GM18511 (cell line): Measurements from ENCODE around the gene GTPBP6.

ENCODE experiments used
- ATAC-seq: cut with Tn5 transposase; IDR thresholded peaks from one replicate; pipeline ENCODE4 v1.9.1; 2021; ENCODE audit warnings: mild to moderate bottlenecking, moderate library complexity; ENCODE audit not compliant: unreplicated experiment

The GTPBP6 gene

GRCh38 chrX:318739-319578 lies at the start of gene GTPBP6:
GTPBP6 (minus strand) TSS chrX:318796; CDS start chrX:318787, 9 bp downstream.
- peak; percentile 82 for ATAC-seq

- no peak for ATAC-seq
Measured at GRCh38 chrX:367866-368265, 49.3 kb upstream of the GTPBP6 start.

- no peak for ATAC-seq
Measured at GRCh38 chrX:367349-367748, 48.8 kb upstream of the GTPBP6 start.

GRCh38 chrX:363621-364375 lies 45.2 kb upstream of the GTPBP6 start:
- no peak for ATAC-seq

DNA sequence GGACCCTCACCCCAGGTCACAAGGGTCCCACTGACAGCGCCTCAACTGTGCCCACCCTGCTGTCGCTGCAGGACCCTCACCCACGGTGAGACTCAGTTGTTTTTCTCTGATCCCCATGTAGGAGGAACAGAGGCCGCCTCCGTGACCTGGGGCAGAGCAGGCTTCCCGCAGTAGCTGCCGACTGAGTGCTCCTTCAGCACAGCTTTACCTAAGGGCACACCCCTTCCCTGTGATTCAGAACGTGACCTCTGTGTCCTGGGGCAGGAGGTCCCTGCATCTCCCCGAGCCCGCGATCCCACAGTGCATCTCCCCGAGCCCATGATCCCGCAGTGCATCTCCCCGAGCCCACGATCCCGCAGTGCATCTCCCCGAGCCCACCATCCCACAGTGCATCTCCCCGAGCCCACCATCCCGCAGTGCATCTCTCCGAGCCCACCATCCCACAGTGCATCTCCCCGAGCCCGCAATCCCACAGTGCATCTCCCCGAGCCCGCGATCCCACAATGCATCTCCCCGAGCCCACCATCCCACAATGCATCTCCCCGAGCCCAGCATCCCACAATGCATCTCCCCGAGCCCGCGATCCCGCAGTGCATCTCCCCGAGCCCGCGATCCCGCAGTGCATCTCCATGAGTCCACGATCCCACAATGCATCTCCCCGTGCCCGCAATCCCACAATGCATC lies 44.5 kb upstream of the GTPBP6 start:
- no peak for ATAC-seq

- ATAC-seq = no peak
Measured at GRCh38 chrX:362351-362750, 43.8 kb upstream of the GTPBP6 start.

DNA sequence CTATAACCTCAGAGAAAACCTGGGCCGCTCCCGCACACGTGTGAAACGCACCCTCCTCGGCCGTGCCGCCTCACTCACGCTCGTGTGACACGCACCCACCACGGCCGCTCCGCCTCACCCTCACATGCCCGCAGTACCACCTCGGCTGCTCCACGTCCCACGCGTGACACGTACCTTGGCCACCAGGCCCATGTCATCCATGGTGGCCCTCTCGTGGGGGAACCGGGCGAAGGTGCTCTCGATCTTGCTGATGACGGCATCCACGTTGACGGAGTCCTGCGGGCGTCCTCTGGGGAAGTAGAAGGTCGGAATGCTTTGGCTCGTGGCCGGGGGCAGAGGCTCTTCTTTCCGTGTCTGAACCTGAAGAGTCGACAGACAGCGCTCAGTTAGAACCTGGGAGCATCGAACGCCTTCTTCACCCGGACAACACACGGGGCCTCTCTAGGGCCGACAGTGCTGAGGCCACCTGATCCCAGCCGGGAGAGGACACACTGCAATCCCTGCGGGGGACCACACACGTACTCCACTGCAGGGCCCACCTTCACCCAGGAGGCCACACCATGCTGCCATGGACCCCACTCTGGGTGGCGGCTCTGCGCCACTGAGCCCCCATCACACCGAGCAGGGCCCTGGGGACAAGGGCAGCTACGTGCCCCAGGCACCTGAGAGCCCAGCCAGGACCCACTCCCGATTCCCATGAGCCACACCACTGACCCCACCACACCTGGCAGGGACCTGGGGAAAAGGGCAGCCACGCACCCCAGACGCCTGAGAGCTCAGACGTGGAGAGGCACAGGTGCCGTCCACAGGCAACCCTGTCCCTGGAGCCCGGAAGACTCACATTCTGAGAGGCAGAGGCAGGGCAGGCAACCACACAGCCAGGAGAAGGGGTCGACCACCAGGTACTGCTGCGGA lies 42.9 kb upstream of the GTPBP6 start:
- ATAC-seq = no peak

- no peak for ATAC-seq
Measured at GRCh38 chrX:360496-361150, 42.0 kb upstream of the GTPBP6 start.

GRCh38 chrX:358651-359143 lies 40.1 kb upstream of the GTPBP6 start:
- ATAC-seq = no peak

- no peak for ATAC-seq
Measured at GRCh38 chrX:357693-358471, 39.3 kb upstream of the GTPBP6 start.

DNA sequence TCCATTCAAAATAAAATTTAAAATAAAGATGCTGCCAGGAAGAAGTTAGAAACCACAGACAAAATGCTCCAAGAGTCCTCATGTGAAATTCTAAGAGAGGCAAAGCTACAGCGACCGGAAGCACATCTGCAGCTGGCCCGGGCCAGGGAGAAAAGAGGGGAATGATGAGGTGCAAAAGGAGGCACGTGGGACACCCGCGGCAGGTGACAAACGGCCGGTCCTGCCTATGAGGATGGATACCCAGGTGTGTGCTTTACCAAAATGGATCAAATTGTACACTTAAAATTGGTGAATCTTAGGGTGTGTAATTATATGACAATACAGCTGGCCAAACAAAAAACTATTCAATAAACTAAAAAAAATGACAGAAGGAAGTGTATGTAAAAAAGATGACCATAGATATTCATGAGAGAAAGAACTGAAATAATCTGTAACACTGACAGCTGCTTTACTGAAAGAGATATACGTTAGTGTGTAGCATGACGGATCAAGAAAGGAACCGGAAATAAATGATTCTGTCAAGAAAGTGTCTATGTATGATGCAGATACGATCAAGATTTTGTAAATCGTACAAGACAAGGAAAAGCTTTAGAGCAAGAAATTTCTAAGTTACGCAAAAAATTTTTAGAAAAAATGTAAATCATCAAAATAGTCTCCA lies 38.6 kb upstream of the GTPBP6 start:
- ATAC-seq = no peak

- ATAC-seq = no peak
Measured at GRCh38 chrX:356385-357034, 37.9 kb upstream of the GTPBP6 start.

GRCh38 chrX:355329-356050 lies 36.9 kb upstream of the GTPBP6 start:
- no peak for ATAC-seq

- no peak for ATAC-seq
Measured at GRCh38 chrX:353566-354535, 35.3 kb upstream of the GTPBP6 start.

DNA sequence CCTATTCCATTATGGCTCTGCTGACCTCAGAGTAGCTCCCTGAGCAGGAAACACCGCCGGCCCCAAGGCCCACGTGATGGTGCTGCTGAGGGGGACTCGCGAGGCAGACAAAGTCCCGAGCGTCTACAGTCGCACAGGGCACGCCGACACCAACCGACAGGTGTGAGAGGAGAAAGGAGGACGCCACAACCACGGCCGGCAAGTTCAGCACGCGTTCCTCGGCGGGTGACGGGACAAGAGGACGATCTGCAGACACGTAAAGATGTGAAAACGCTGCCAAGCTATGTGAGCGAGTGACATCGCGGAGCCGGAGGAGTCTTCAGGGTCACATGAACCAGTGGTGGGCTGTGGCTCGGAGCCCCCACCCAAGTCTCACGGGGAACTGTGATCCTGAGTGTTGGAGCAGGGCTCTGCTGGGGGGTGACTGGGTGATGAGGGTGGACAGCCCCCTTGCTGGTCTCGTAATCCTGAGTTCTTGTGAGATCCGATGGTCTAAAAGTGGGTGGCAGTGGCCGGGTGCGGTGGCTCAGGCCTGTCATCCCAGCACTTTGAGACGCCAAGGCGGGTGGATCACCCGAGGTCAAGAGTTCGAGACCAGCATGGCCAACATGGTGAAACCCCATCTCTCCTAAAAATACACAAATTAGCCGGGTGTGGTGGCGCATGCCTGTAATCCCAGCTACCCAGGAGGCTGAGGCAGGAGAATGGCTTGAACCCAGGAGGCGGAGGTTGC lies 34.2 kb upstream of the GTPBP6 start:
- no peak for ATAC-seq

DNA sequence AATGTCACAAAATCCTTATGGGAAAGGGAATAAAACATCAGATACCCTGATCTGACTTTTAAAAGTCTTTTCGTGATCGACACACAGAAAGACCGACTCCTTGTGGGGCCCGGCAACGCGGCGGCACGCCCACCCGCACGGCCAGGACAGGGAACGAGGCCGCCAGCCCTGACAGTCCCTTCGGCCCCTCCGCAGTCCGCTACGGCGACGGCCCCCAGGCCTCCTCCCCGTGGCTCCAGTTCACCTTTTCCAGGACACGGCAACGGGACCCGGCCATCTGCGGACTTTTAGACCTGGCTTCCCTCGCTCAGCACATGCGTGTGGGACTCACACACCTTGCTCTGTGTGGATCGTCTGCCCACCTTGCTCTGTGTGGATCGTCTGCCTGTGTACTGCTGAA lies 33.6 kb upstream of the GTPBP6 start:
- no peak for ATAC-seq
